Neuronal stem cell (in vitro differentiated cells): ENCODE data around the gene PLEKHA4.

Source experiments
- DNase-seq: peaks from one replicate; pipeline ENCODE4 v3.0.0-alpha.2; 2013; ENCODE audit warnings: low spot score
- H2AFZ ChIP-seq: one replicate; pipeline ENCODE4 v1.6.1; 2013; ENCODE audit warnings: mild to moderate bottlenecking, low read length, inconsistent platforms
- H2AK5ac ChIP-seq: 2 replicates; pipeline ENCODE4 v1.6.1; 2013; ENCODE audit warnings: low read depth, mild to moderate bottlenecking, inconsistent platforms, low read length, moderate library complexity, mixed read lengths
- H2BK120ac ChIP-seq: 2 replicates; pipeline ENCODE4 v1.6.1; 2013; ENCODE audit warnings: low read depth, mild to moderate bottlenecking, inconsistent platforms, low read length, moderate library complexity, mixed read lengths
- H2BK12ac ChIP-seq: one replicate; pipeline ENCODE4 v1.6.1; 2013; ENCODE audit warnings: low read length, inconsistent platforms
- H2BK15ac ChIP-seq: 2 replicates; pipeline ENCODE4 v1.6.1; 2013; ENCODE audit warnings: mild to moderate bottlenecking, low read length, inconsistent platforms, mixed read lengths
- H2BK5ac ChIP-seq: one replicate; pipeline ENCODE4 v1.6.1; 2013; ENCODE audit warnings: inconsistent platforms, mild to moderate bottlenecking, low read length, moderate library complexity
- H3K14ac ChIP-seq: one replicate; pipeline ENCODE4 v1.6.1; 2013; ENCODE audit warnings: low read length, inconsistent platforms
- H3K18ac ChIP-seq: 2 replicates; pipeline ENCODE4 v1.6.1; 2013; ENCODE audit warnings: low read length, inconsistent platforms
- H3K23ac ChIP-seq: 2 replicates; pipeline ENCODE4 v1.6.1; 2013; ENCODE audit warnings: low read depth, mild to moderate bottlenecking, mixed read lengths, low read length, inconsistent platforms; ENCODE audit not compliant: poor library complexity
- H3K27ac ChIP-seq: replicated peaks from 3 replicates; pipeline ENCODE4 v1.5.1; 2013; ENCODE audit warnings: low read length, inconsistent platforms
- H3K27me3 ChIP-seq, 3 experiments: 2 replicates each; pipeline ENCODE4 v1.6.1; 2013; ENCODE audit warnings: low read length in 3 of 3, mild to moderate bottlenecking in 2 of 3, inconsistent platforms in 1 of 3, low read depth in 1 of 3, mixed read lengths in 1 of 3, moderate library complexity in 1 of 3; ENCODE audit not compliant: control insufficient read depth in 3 of 3, insufficient read depth in 3 of 3
- H3K36me3 ChIP-seq, 2 donors: replicated peaks in 1 of 2; 2 replicates each; pipeline ENCODE4 v1.6.1; 2013; ENCODE audit warnings: low read length in 2 of 2; ENCODE audit not compliant: control insufficient read depth in 2 of 2, insufficient read depth in 2 of 2
- H3K4ac ChIP-seq: 2 replicates; pipeline ENCODE4 v1.6.1; 2013; ENCODE audit warnings: inconsistent platforms, mild to moderate bottlenecking, low read length, moderate library complexity
- H3K4me1 ChIP-seq, 2 donors: 1 replicate in 1 of 2; 2 replicates in 1 of 2; pipeline ENCODE4 v1.6.1; 2013; ENCODE audit warnings: low read length in 2 of 2, low read depth in 1 of 2; ENCODE audit not compliant: control insufficient read depth in 2 of 2, insufficient read depth in 1 of 2
- H3K4me2 ChIP-seq: one replicate; pipeline ENCODE4 v1.6.1; 2013; ENCODE audit warnings: mild to moderate bottlenecking, low read length, inconsistent platforms; ENCODE audit not compliant: insufficient read depth, poor library complexity, severe bottlenecking
- H3K4me3 ChIP-seq, 2 donors: 2 replicates each; pipeline ENCODE4 v1.5.1; 2013; ENCODE audit warnings: low read length in 2 of 2, mild to moderate bottlenecking in 2 of 2, inconsistent platforms in 1 of 2, moderate library complexity in 1 of 2
- H3K79me1 ChIP-seq: one replicate; pipeline ENCODE4 v1.6.1; 2013; ENCODE audit warnings: low read depth, mild to moderate bottlenecking, inconsistent platforms, low read length, moderate library complexity
- H3K9ac ChIP-seq: one replicate; pipeline ENCODE4 v1.6.1; 2013; ENCODE audit warnings: mild to moderate bottlenecking, low read depth, low read length, inconsistent platforms; ENCODE audit not compliant: poor library complexity
- H3K9me3 ChIP-seq, 2 donors: replicated peaks in 1 of 2; 2 replicates each; pipeline versions ENCODE3 to v1.6.1; 2013; ENCODE audit warnings: low read length in 2 of 2, mild to moderate bottlenecking in 2 of 2, inconsistent platforms in 1 of 2, low read depth in 1 of 2, mixed read lengths in 1 of 2, moderate library complexity in 1 of 2; ENCODE audit not compliant: control insufficient read depth in 2 of 2, insufficient read depth in 1 of 2
- H4K8ac ChIP-seq: one replicate; pipeline ENCODE4 v1.6.1; 2013; ENCODE audit warnings: low read depth, mild to moderate bottlenecking, inconsistent platforms, low read length, moderate library complexity
- H4K91ac ChIP-seq: one replicate; pipeline ENCODE4 v1.6.1; 2013; ENCODE audit warnings: low read length, low read depth, mild to moderate bottlenecking, inconsistent platforms; ENCODE audit not compliant: poor library complexity
- WGBS, 2 donors: extraction: QIAGEN DNeasy Blood & Tissue Kit; methylation state at CpG; one replicate each; pipeline ENCODE4 v1.1.7; 2013; ENCODE audit warnings: missing lambda C conversion rate in 2 of 2, mixed read lengths in 1 of 2; ENCODE audit not compliant: insufficient read length in 2 of 2, insufficient replicate concordance in 1 of 2; ENCODE audit errors: extremely low coverage in 2 of 2; 5-methylcytosine and 5-hydroxymethylcytosine counted together

Gene PLEKHA4

DNA sequence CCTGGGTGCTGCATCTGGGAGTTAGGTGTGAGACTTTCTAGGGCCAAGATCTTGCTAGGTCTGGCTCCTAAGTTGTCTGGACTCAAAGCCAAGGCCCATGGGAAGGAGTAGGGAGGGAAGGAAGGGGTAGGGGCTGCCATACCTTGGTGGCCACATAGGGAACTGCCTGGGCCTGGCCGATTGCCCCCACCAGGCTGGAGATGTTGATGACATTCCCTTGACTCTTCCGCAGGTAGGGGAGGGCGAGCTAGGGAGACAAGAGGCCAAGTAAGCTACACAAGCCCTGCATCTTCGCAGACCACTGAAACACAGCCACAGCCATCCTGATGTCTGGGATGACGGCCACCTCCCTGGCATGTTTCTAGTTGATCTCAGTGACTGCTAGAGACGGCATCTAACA lies 53.5 kb downstream of the PLEKHA4 start:
- Histone ChIP-seq H3K4ac (no peak overlapping the region), H3K18ac (no peak overlapping the region), H3K9me3 (no peaks in the 10 kb centered on the region), H3K27me3 (no peaks in the 10 kb centered on the region), H4K8ac (no peak overlapping the region), H4K91ac (no peak overlapping the region), H3K79me1 (no peaks in the 10 kb centered on the region), H2AK5ac (peak overlapping the region; percentile 68), H3K4me1 (peaks cover 3 to 12% of the 10 kb centered on the region in 2 donors), H3K23ac (peak overlapping the region; percentile 5), H3K4me2 (no peak overlapping the region), H2AFZ (no peak overlapping the region), H3K36me3 (peaks cover 0 to 3% of the 10 kb centered on the region in 2 donors), H2BK12ac (no peak overlapping the region), H2BK120ac (no peak overlapping the region), H3K4me3 (peak overlapping the region in 1 of 2 donors; percentile 54), H3K27ac (peak overlapping the region; percentile 3), H2BK5ac (peak overlapping the region; percentile 48), H3K14ac (no peak overlapping the region), H3K9ac (no peak overlapping the region), H2BK15ac (peak overlapping the region; percentile 30)
- WGBS, 2 donors: no CpG with 5 or more reads among the region's 6 CpGs
- DNase-seq: no peak

DNA sequence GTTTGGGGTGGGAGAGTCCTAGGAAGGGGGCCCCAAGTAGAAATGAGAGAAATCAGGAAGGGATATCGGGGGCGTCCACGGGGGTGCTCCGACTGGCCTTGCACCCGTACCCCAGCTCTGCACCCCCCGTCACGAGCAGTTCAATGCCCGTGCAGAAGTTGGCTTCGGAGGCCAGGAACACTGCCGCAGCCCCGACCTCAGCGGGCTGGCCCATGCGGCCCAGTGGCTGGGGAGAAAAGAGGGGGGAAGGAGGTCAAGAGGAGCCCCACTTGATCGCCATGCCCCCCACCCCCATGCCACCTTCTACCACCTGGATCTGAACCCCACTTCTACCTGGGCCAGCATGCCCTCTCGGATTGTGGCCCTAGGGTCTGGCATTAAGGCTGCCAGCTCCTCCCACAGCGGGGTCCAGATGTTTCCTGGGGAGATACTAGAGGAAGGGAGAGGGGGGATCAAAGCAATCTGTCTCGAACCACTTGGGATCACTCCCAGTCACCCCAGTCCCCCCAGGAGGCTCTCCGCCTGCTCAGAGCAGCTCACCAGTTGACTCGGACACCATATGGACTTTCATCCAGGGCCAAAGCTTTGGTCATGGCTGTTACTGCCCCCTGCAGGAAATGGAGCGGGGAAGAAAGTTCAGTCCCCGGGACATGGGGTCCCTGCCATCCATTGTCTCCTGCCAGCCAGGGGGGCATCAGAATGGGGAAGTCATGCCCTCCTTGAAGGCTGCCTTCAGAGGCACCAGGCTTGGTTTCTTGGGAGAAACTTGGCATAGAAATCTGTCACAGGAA lies 55.1 kb downstream of the PLEKHA4 start:
- peak overlapping the region; percentile 97 for H3K27ac ChIP-seq
- no CpG with 5 or more reads among the region's 21 CpGs for WGBS, 2 donors
- no peak overlapping the region for H4K91ac ChIP-seq
- peak overlapping the region; percentile 31 for H3K18ac ChIP-seq
- no peak overlapping the region for H3K9ac ChIP-seq
- H2BK120ac ChIP-seq: no peak overlapping the region
- no peaks in the 10 kb centered on the region for H3K79me1 ChIP-seq
- peaks cover 9 to 15% of the 10 kb centered on the region in 2 donors for H3K4me1 ChIP-seq
- H3K9me3 ChIP-seq: no peaks in the 10 kb centered on the region
- H3K14ac ChIP-seq: no peak overlapping the region
- no peak overlapping the region for H2BK5ac ChIP-seq
- H3K4me3 ChIP-seq: no peak overlapping the region
- H2AFZ ChIP-seq: no peak overlapping the region
- peak overlapping the region; percentile 90 for H2BK15ac ChIP-seq
- H3K36me3 ChIP-seq: peaks cover 0 to 1% of the 10 kb centered on the region in 2 donors
- H4K8ac ChIP-seq: peak overlapping the region; percentile 58
- no peak for DNase-seq
- H2BK12ac ChIP-seq: no peak overlapping the region
- H3K23ac ChIP-seq: no peak overlapping the region
- H3K4me2 ChIP-seq: no peak overlapping the region
- no peaks in the 10 kb centered on the region for H3K27me3 ChIP-seq
- H3K4ac ChIP-seq: no peak overlapping the region
- peak overlapping the region; percentile 73 for H2AK5ac ChIP-seq

DNA sequence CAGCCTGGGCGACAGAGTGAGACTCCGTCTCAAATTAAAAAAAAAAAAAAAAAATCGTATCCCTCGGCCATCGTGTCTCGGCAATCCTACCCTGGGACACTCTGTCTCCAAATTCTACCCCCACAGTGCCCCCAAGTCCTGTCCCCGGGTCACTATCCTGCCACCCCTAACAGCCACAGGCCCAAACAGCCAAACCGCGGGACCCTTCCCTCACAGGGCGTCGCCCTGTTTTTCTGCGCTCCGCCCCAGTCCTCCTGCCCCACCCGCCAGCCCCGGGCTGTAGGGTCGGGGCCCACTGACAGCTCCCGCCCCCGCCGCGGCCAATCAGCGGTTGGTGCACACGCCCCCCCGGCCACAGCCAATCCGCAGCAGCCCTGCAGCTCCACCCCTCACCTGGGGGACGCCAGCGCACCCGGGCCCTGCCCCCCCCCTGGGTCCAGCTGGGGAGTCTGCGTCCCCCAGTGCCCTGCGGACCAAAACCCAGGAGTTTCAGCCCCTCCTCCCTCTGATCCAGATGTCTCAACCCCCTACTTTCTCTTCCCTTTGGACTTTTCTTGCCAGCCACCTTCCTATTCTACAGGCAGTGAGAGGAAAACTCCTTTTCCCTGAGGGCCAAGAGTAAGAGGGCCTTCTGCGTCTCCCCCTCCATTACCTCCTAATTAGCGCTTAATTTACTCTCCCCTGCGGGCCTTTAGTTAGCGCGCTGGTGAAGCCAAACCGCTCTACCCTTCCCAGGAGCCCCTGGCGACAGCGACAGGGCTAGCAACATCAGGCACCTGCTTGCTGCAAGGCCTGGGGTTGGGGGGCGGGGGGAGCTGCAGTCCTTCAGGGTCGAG lies 56.1 kb downstream of the PLEKHA4 start:
- peak; percentile 80 for DNase-seq
- Histone ChIP-seq H3K79me1 (no peaks in the 10 kb centered on the region), H3K4ac (no peak overlapping the region), H3K4me2 (peak overlapping the region; percentile 68), H2AK5ac (no peak overlapping the region), H3K27ac (peak overlapping the region; percentile 97), H3K4me1 (peaks cover 15 to 23% of the 10 kb centered on the region in 2 donors), H2BK120ac (no peak overlapping the region), H3K18ac (peak overlapping the region; percentile 24), H3K9me3 (no peaks in the 10 kb centered on the region), H3K36me3 (peaks cover 3 to 5% of the 10 kb centered on the region in 2 donors), H2BK15ac (no peak overlapping the region), H3K27me3 (no peaks in the 10 kb centered on the region), H2BK5ac (peak overlapping the region; percentile 19), H2BK12ac (no peak overlapping the region), H2AFZ (peak overlapping the region; percentile 41), H3K4me3 (no peak overlapping the region), H3K23ac (peak overlapping the region; percentile 80), H4K8ac (no peak overlapping the region), H4K91ac (no peak overlapping the region), H3K9ac (no peak overlapping the region), H3K14ac (peak overlapping the region; percentile 84)
- WGBS, 2 donors: no CpG with 5 or more reads among the region's 39 CpGs

GRCh38 chr19:48810151-48810550 lies 58.3 kb downstream of the PLEKHA4 start:
- H2AFZ ChIP-seq: peak overlapping the region; percentile 85
- no peak overlapping the region for H2BK5ac ChIP-seq
- H3K18ac ChIP-seq: no peak overlapping the region
- peak overlapping the region; percentile 78 for H3K4me2 ChIP-seq
- H2BK15ac ChIP-seq: peak overlapping the region; percentile 64
- peak overlapping the region; percentile 52 to 85 for H3K4me3 ChIP-seq
- H4K8ac ChIP-seq: no peak overlapping the region
- H2AK5ac ChIP-seq: peak overlapping the region; percentile 68
- H4K91ac ChIP-seq: no peak overlapping the region
- H2BK120ac ChIP-seq: no peak overlapping the region
- H3K14ac ChIP-seq: peak overlapping the region; percentile 17
- H3K27me3 ChIP-seq: no peaks in the 10 kb centered on the region
- peak overlapping the region; percentile 74 for H3K27ac ChIP-seq
- peaks cover 16 to 29% of the 10 kb centered on the region in 2 donors for H3K4me1 ChIP-seq
- peak overlapping the region; percentile 72 for H3K9ac ChIP-seq
- no peak overlapping the region for H2BK12ac ChIP-seq
- no peak overlapping the region for H3K4ac ChIP-seq
- no CpG with 5 or more reads among the region's 7 CpGs for WGBS, 2 donors
- no peaks in the 10 kb centered on the region for H3K79me1 ChIP-seq
- no peak overlapping the region for H3K23ac ChIP-seq
- H3K9me3 ChIP-seq: no peaks in the 10 kb centered on the region
- no peak for DNase-seq
- H3K36me3 ChIP-seq: peaks cover 3 to 5% of the 10 kb centered on the region in 2 donors
